CD4-positive, alpha-beta T cell treated with Interleukin-6 for 4 hours (primary cell): ENCODE results near the gene APOL4.
"Not testable (repeated sequence)": the region's sequence is repeated elsewhere in the genome, so short reads cannot be mapped to it uniquely, and the experiment has no call there.

Experiments used
- DNase-seq: peaks from one replicate; pipeline ENCODE4 v3.0.0-alpha.2; 2020; ENCODE audit warnings: mixed read lengths

Gene APOL4

DNA sequence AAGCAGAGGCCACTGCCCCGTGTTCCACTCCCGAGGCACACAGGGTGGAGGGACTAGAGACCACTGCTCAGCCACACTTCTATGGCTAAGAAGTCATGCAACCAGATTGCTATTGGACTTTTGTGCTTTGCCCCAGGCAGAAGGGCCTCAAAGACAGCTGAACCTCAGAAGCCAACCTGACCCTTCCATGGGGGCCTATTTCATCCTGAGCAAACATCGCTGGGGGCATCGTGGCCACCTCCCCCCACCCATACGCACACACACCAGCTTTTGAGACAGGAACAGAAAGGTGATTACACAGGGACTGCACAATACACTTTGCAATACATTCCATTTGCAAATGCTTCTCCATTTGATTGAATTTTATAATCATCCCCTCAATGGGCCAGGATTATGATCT is 4.0 kb upstream of the APOL4 start:
- DNase-seq: not testable (repeated sequence)

DNA sequence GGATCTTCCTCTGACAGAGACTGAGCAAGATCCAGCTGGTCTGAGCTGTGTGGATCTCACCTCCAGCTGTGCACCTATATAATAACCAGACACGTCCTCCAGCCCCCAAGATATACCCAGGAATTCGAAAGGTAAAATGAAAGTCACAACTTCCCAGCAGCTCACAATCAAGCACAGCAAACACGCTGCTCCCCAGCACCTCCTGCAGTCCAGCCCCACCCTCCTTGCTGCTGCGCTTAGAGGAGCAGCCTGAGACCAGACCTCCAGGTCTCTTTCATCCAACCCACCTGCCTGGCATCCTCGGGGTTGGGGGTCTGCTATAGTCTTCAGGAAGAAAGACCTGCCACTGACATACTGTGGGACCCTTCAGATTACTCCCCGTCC is 3.0 kb upstream of the APOL4 start:
- DNase-seq: no peak

GRCh38 chr22:36204001-36204631 is 2.5 kb upstream of the APOL4 start:
- DNase-seq: no peak

GRCh38 chr22:36203441-36203840 is 1.8 kb upstream of the APOL4 start:
- DNase-seq: not testable (repeated sequence)

DNA sequence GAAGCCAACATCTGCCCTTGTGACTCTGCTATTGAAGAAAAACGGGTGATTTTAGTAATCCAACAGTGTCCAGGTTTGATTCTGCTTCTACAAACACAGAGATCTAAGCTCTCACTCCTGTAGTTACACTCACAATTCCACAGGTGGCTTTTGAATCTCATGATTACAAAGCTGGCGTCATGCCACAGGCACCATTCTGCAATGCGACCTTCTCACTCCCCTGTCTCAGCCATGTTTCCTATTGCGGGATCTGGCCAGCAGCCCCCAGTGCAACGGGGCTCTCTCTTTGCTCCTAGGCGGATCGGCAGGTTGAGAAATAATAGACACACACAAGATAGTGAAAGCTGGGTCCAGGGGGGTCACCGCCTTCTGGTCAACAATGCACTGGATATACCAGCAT is 1.3 kb upstream of the APOL4 start:
- not testable (repeated sequence) for DNase-seq

- DNase-seq: not testable (repeated sequence)
Observed at GRCh38 chr22:36201025-36201424, 584 bp downstream of the APOL4 start.

DNA sequence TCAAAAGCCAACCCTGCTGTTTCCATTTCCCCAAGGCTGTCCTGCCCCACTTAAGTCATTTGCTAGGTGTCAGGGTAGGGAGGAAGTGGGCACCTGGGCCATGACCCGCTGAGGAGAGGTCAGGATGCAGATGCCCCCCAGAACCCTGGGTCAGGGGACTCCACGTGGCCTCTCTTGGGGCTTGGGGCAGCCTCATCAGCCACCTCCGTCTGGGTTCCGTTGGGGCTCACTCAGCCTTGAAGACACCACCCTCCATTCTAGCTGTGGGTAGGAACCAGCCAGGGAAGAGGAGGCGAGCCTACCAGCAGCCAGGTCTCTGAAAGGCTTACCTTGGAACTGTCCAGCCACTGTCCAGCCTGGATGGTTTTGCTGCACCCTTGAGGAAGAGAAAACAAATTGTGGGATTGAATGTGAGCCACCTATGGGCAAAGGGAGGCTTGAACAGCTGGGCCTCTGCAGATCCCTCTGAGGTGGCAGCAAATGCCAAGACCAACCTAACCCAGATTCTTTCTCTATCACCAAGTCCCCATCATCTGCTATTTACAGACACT is 2.5 kb downstream of the APOL4 start:
- no peak for DNase-seq

- no peak for DNase-seq
Observed at GRCh38 chr22:36198536-36198935, 3.1 kb downstream of the APOL4 start.

DNA sequence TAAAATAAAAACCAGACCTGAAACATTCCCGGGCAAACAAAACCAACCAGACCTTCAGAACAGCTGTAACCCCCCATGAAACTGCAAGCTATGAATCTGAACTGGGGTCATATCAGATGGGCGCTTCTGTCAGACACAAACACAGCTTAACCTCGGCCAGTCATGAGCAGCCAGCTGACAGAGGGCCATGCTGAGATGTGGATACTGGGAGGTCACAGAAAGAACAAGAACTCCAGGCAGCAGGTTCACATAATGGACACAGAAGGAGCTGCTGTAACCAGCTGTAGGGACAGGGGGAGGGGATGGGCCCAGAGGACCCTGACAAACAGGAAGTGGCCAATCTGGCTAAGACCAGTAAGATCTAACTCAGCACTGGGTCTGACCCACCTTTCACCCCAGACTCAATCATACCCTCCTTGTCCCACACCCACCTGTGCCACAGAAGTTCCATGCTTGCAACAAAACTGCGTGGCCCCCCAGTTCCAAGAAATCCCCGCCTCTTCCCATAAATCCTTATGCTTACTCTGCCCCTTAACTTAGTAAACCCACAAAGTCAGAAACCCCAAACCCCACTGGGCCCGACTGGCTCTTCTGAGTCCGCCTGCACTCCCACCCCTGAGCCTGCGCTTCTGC is 4.0 kb downstream of the APOL4 start:
- no peak for DNase-seq

GRCh38 chr22:36197065-36197440 is 4.6 kb downstream of the APOL4 start:
- DNase-seq: peak; percentile 12

DNA sequence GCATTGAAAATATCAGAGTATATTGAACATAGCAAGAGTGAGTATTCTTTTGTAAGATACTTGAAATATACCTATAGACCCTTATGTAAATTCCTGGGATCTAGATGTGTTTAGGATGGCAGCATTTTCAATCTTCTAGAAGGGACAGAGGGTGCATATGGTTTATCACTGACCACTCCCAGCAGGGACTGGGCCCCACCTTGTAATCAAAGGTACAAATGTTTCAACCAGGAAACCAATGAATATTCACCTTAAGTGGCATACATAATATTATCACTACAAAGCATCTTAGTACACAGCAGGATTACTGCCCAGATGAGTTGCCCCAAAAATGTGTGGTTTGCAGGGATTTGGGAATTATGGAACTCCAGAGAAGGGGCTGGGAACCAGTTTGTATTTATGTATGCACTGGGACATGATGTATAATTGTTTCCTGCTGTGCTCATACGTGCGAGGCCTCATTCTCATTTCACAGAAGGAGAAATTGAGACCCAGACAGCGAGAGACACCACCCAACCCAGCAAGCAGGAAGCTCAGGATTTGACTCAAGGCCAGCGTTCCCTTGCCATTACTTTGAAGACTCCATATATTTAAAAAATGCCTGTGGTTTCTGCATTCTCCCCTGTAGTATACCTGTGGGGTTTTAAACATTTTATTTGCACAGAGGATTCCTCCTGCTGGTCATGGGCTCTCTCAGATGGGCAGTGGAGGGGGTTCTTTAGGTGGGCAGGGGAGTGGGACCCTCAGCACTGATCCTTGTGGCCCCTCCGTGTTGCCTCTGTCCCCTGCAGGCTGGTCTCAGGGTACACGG is 5.2 kb downstream of the APOL4 start:
- no peak for DNase-seq

- DNase-seq: peak; percentile 53
Observed at GRCh38 chr22:36194971-36195370, 6.6 kb downstream of the APOL4 start.

DNA sequence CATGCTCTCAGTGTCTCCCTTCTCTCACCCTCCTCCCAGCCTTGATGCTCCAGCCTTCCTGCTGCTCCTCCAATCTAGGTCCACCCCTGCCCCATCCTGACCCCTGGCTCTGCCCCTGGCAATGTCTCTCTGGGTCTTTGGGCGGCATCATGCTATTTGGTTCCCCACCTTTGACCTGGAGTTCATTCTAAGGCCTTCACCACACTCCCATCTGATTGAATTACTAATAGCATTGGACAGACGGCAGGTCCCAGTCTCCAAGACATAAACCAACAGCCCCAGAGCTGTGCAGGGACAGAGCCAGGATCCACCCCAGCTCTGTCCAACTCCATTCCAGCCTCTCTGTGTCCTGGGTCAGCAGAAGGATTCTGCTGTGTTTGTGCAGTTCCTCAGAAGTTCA is 7.2 kb downstream of the APOL4 start:
- DNase-seq: no peak

GRCh38 chr22:36193577-36193976 is 8.0 kb downstream of the APOL4 start:
- DNase-seq: no peak

DNA sequence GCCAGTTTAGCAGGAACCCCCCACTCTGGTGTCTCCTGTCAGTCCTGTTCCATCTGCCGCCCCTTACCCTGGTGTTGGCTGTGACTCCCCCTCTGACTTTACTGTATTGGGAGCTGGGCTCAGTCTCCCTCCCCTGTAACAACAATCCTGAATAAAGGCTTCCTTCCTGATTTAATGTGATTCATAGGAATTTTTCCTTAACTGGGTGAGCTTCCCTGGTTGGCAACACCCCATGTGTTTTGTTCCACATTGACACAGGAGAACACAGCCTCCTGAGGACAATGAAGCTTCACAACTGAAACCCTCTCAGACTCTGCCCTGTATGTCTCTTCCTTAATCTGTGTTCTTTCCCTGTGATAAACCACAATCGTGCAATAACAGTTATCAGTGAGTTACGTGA is 8.4 kb downstream of the APOL4 start:
- DNase-seq: no peak

GRCh38 chr22:36192542-36192941 is 9.1 kb downstream of the APOL4 start:
- DNase-seq: no peak

DNA sequence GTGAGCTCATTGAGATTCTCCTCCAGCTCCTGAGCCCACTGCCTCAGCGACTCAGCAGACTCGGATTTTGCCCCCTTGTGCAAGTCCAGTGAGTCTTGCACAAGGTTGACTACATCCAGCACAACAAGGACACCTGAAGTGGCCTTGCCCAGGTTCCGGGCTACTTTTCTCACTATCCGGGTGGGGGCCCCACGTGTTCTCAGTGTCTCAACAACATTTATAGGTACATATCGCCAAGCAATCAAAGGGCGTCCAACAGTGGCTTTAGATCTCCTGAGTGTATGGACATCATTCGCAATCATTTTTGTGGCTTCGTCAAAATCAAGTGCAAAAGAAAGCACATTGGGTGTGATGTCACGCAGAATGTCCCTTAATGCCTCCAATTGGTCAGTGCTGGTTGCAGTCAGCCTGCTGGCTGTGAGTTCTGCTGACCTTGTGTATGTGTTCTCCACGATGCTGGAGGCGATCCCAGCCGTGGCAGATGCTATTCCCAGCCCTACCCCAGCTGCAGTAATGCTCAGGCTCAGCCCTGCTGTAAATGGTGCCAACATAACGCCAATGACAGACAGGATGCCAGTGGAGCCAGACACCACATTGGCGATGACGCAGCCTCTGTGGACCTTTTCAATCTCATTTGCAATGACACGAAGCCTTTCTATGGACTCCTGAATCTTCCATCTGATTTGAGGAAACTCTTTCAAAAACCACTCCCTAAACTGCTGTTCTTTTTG is 10.3 kb downstream of the APOL4 start:
- no peak for DNase-seq

DNA sequence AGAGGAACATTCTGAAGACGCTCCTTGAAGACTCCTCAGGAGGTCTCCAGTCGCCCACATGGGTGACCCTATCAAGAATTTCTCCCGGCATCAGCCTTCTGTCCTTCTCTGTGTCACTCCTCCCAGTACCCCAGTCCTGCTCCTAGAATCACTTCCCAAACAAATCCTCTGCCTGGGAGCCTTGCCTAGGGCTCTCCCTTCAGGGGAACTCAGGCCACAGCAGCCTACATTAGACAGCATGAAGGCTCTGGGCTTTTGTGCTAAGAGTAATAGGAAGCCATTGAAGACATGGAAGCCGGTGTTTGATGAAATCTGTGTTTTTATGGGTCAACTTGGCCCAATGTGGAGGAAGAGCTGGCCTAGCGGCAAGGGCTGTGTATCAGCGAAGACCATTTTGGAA is 13.7 kb downstream of the APOL4 start:
- DNase-seq: not testable (repeated sequence)

- DNase-seq: no peak
Observed at GRCh38 chr22:36185828-36186624, 15.6 kb downstream of the APOL4 start.

DNA sequence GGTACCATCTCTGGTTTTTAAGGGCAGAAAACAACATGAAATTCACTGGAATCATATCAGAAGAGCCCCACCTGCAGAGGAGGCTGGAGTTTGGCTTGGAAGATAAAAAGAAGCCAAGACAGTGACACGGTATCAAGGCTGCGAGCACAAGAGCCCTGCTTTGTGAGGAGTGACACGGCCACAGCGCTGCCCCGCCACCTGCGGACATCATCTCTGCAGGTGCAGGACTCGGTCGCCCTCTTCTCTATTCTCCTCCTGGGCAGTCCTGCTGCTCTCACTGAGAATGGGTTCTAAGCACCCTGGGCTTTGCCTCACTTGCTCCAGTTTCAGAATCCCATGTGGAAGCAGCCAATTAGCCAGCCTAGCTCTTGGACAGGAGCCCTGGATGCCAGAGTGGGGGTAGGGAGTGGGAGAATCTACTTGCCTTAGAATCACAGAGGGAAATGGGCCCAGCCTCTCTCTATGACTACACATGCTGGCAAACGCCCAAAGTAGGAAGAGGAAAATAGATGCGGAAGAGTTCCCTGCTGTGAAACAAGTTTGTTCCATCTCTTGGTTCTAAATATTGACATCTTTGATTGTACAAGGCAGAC is 17.1 kb downstream of the APOL4 start:
- no peak for DNase-seq

- no peak for DNase-seq
Observed at GRCh38 chr22:36183446-36183845, 18.2 kb downstream of the APOL4 start.

DNA sequence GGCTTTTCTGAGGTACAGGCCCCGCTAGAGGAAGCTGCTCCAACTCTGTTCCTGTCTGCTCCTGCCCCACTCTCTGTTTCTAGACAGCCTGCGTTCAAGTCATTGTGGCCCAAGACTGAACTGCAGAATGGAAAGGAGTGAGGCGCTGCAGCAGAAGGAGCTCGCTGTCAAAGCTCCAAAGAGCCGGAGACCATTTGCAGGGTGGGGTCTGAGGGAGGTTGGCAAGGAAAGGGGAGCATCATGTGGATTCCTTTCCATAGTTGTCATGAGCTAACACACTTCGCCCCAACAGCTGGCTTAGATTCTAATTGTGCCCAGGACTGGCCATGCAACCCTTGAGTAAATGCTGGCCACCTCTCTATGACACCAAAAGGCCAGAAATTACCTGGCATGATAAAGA is 18.8 kb downstream of the APOL4 start:
- DNase-seq: no peak
